Nephron progenitor cell (in vitro differentiated cells): Measurements from ENCODE around the gene HS2ST1.
A peak's percentile ranks its signal among the peaks of the same experiment; 100 is the strongest.
"Not testable (repeated sequence)": the region's sequence is repeated elsewhere in the genome, so short reads cannot be mapped to it uniquely, and the experiment has no call there.

Experiments used
- DNase-seq: peaks from one replicate; pipeline ENCODE4 v3.0.0; 2021
- H3K27ac Mint-ChIP-seq: 2 replicates; pipeline ENCODE4 v1.8.0; 2021; ENCODE audit warnings: mild to moderate bottlenecking, moderate library complexity, mixed read lengths
- H3K27me3 Mint-ChIP-seq: 2 replicates; pipeline ENCODE4 v1.8.0; 2021; ENCODE audit warnings: mild to moderate bottlenecking, low read depth, mixed read lengths; ENCODE audit not compliant: poor library complexity
- H3K36me3 Mint-ChIP-seq: 2 replicates; pipeline ENCODE4 v1.8.0; 2021; ENCODE audit warnings: low read depth, mixed read lengths
- H3K4me1 Mint-ChIP-seq: 2 replicates; pipeline ENCODE4 v1.8.0; 2021; ENCODE audit warnings: mixed read lengths
- H3K4me3 Mint-ChIP-seq: 2 replicates; pipeline ENCODE4 v1.8.0; 2021; ENCODE audit warnings: mild to moderate bottlenecking, moderate library complexity, mixed read lengths
- H3K9me3 Mint-ChIP-seq: 2 replicates; pipeline ENCODE4 v1.8.0; 2021; ENCODE audit warnings: mild to moderate bottlenecking, moderate library complexity, mixed read lengths
- CTCF ChIP-seq: fragments of 200-600 bp; sonication (generic); IDR thresholded peaks from 2 replicates; pipeline ENCODE4 v1.5.0; 2021; ENCODE audit warnings: antibody characterized with exemption

The HS2ST1 gene

GRCh38 chr1:86872086-86872485 lies 42.3 kb upstream of the HS2ST1 start:
- Mint-ChIP-seq H3K9me3 (no peaks in the 10 kb centered on the region), H3K27me3 (no peaks in the 10 kb centered on the region), H3K4me3 (no peak overlapping the region), H3K36me3 (peaks cover 49% of the 10 kb centered on the region), H3K27ac (peak overlapping the region; percentile 36), H3K4me1 (no peaks in the 10 kb centered on the region)
- TF ChIP-seq CTCF, result no peak
- no peak for DNase-seq

- TF ChIP-seq CTCF, result no peak
- H3K9me3 Mint-ChIP-seq, result no peaks in the 10 kb centered on the region
- no peak for DNase-seq
- no peaks in the 10 kb centered on the region for H3K27me3 Mint-ChIP-seq
- peak overlapping the region; percentile 6 for H3K27ac Mint-ChIP-seq
- H3K36me3 Mint-ChIP-seq, result peaks cover 61% of the 10 kb centered on the region
- no peaks in the 10 kb centered on the region for H3K4me1 Mint-ChIP-seq
- no peak overlapping the region for H3K4me3 Mint-ChIP-seq
Observed at GRCh38 chr1:86875722-86876121, 38.7 kb upstream of the HS2ST1 start.

DNA sequence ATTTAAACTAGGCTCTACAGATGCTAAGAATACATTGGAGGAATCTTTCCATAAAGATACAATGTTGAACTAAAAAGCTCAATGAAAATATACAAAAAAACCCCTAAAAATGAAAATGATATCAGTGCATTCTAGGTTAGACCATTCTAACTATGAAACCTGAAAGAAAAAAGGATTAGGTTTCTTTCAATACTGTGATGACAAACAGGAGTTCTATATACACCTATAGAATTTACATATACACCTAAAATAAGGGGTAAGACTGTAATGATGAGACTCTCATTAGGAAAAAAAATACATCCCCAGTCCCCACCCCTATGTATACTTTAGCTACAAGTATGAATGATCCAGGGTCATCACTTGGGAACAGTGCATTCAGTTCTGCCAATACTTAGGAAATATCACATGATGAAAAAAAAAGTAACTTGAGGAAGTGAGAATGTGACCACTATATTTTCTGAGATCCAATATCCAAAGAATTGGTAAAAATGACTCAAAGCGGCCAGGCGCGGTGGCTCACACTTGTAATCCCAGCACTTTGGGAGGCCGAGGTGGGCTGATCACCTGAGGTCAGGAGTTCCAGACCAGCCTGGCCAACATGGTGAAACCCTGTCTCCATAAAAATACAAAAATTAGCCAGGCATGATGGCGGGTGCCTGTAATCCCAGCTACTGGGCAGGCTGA lies 26.8 kb upstream of the HS2ST1 start:
- Mint-ChIP-seq H3K36me3 (peaks cover 47% of the 10 kb centered on the region), H3K4me1 (no peaks in the 10 kb centered on the region), H3K9me3 (peaks cover 7% of the 10 kb centered on the region), H3K27me3 (no peaks in the 10 kb centered on the region), H3K4me3 (no peak overlapping the region), H3K27ac (no peak overlapping the region)
- no peak for TF ChIP-seq CTCF
- no peak for DNase-seq

DNA sequence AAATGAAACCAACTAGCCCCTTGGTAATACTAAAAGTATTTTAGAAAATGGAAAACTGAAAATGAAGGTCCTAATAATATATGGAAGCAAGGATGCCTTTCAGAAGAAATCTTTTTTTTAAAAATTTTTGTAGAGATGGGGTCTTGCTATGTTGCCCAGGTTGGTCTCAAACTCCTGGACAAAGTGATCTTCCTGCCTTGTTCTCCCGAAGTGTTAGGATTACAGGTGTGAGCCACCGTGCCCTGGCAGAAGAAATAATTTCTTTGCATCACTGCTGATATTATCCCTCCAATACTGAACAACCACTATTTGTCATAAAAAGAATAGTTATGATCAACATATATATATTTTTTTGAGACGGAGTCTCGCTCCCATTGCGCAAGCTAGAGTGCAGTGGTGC lies 26.1 kb upstream of the HS2ST1 start:
- Mint-ChIP-seq H3K4me1 (no peaks in the 10 kb centered on the region), H3K27me3 (no peaks in the 10 kb centered on the region), H3K36me3 (peaks cover 53% of the 10 kb centered on the region), H3K4me3 (no peak overlapping the region), H3K9me3 (peaks cover 7% of the 10 kb centered on the region), H3K27ac (no peak overlapping the region)
- no peak for DNase-seq
- no peak for TF ChIP-seq CTCF

DNA sequence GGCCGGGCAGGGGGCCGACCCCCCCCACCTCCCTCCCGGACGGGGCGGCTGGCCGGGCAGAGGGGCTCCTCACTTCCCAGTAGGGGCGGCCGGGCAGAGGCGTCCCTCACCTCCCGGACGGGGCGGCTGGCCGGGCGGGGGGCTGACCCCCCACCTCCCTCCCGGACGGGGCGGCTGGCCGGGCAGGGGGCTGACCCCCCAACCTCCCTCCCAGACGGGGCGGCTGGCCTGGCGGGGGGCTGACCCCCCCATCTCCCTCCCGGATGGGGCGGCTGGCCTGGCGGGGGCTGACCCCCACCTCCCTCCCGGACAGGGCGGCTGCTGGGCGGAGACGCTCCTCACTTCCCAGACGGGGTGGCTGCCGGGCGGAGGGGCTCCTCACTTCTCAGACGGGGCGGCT lies 15.0 kb upstream of the HS2ST1 start:
- Mint-ChIP-seq H3K9me3 (peaks cover 18% of the 10 kb centered on the region), H3K36me3 (peaks cover 80% of the 10 kb centered on the region)
- not testable (repeated sequence) for H3K27ac Mint-ChIP-seq, DNase-seq, H3K27me3 Mint-ChIP-seq, H3K4me1 Mint-ChIP-seq, H3K4me3 Mint-ChIP-seq

- no peak overlapping the region for H3K27ac Mint-ChIP-seq
- peaks cover 7% of the 10 kb centered on the region for H3K9me3 Mint-ChIP-seq
- no peak overlapping the region for H3K4me3 Mint-ChIP-seq
- H3K4me1 Mint-ChIP-seq, result peaks cover 2% of the 10 kb centered on the region
- peaks cover 29% of the 10 kb centered on the region for H3K36me3 Mint-ChIP-seq
- TF ChIP-seq CTCF, result no peak
- DNase-seq, result no peak
- H3K27me3 Mint-ChIP-seq, result no peaks in the 10 kb centered on the region
Observed at GRCh38 chr1:86905875-86906274, 8.6 kb upstream of the HS2ST1 start.
